Measurements from ENCODE around the gene MAD2L1.

GRCh38 chr4:120109406-120109805, 42.8 kb upstream of the MAD2L1 start:
- no peak for TF ChIP-seq CTCF (IDR thresholded peaks at IDR 0.05)
- no peak for TF ChIP-seq POLR2A (IDR thresholded peaks at IDR 0.05)

All from uterus (tissue), 2 donors.